GM21515 (cell line): Measurements from ENCODE around the gene YIPF6.
"Not testable (repeated sequence)": the region's sequence is repeated elsewhere in the genome, so short reads cannot be mapped to it uniquely, and the experiment has no call there.

Source experiments
- ATAC-seq: cut with Tn5 transposase; IDR thresholded peaks from one replicate; pipeline ENCODE4 v1.9.1; 2021; ENCODE audit not compliant: unreplicated experiment

Gene YIPF6

DNA sequence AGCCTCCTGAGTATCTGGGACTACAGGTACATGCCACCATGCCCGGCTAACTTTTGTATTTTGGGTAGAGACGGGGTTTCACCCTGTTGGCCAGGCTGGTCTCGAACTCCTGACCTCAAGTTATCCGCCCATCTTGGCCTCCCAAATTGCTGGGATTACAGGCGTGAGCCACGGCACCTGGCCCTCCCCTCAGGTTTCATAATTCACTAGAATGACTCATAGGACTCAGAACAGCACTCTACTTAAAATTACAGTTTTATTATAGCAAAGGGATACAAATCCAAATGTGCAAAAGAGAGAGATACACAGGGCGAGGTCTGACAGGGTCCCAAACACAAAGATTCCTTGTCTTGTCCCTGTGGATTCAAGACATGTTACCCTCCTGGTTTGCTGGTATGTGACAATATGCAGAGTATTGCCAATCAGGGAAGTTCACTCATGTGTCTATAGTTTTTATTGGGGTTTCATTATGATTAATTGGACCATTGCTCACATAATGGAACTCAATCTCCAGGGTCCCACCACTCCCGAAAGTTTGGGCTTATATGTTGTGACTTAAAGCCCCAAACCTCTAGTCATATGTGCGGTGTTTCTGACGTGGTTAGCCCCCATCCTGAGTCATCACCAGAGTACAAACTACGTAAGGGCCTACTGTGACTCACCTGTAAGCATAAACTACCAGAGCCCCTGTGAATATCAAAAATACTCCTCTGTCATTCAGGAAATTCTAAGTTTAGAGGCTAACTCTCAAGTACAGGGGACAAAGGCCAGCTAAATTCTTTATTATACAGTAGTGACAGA lies 5.2 kb downstream of the YIPF6 start:
- ATAC-seq = no peak

GRCh38 chrX:68506649-68507048 lies 7.8 kb downstream of the YIPF6 start:
- no peak for ATAC-seq

DNA sequence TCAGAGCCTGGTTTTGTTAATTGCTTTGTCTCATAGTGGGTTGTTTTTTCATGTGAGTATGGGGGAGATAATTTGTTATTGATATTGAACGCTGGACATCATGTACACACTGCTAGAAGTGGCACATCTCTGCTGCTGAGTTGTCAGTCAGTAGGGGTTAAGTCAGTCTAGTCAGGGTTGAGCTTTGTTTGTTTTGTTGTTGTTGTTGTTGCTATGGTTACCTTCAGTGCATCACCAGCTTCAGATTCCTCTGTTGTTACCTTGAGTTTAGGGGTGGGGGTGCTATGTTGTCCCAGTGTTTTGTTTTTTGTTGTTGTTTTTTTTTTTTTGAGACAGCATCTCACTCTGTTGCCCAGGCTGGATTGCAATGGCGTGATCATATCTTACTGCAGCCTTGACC lies 9.9 kb downstream of the YIPF6 start:
- ATAC-seq = no peak

GRCh38 chrX:68511255-68511654 lies 12.4 kb downstream of the YIPF6 start:
- no peak for ATAC-seq

- not testable (repeated sequence) for ATAC-seq
These were observed 25.8 kb downstream of the YIPF6 start for GRCh38 chrX:68524680-68525079.

DNA sequence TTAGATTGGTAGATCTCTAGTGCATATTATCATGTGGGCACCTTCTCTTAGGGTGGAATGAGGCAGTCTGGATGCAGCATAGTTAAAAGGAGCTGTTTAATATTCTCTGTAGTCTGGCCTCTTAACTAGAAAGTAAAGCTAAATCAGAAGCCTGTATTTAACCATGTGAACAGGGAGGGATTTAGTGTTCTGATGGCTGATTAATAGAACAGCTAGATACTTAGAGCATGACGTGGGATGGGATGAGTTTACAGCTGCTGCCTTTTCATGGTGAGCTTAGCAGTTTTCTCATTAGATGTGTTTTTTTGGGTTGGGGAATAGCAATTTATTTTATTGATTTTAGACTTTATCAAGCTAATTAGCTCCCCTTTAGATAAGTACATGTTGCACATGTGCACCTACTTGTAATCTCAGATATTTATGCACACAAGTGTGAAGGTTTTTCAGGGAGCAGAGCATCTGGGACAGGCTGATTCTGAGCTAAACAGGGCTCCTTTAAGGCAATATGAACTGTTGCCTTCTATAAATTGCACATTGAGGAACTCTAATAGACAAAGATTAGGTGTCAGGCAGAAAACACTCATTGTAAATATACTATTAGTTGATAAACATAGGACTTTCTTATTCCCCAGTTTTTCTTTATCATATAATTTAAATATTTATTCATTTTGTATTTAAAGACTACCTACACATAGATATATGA lies 34.1 kb downstream of the YIPF6 start:
- ATAC-seq = no peak

GRCh38 chrX:68533656-68534055 lies 34.8 kb downstream of the YIPF6 start:
- no peak for ATAC-seq

DNA sequence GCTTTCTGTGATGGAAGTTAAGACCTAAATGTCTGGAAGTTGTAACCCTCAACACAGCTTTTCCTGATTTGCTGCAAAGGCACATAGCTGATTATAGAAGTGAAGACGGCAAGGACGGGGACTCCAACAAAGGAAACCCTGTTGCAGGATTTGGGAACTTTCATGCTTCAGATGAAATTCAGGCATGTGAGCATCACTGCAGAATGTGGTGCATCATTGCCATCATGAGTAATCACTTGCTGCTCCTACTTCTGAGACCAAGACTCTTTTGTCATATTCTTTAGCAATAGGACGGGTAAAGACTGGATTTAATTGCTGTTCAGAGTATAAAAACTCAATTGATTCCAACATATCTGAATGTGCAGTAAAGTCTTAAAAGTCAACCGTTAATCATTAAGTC lies 35.8 kb downstream of the YIPF6 start:
- ATAC-seq = no peak

DNA sequence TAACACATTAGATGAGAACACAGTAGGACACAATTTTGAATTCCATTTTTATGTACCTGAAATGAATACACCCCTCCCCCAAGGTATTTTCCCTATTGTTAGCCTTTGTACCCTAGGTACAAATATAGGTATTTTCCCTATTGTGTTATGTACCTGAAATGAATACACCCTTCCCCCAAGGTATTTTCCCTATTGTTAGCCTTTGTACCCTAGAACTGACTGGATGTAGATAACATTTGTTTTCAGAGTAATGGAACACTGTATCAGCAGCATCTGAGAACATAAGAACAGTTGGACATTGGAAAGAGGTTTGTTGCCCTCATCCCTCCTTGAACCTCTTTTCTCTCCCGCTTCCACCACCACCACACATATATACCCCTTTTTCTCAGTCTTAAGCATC lies 37.6 kb downstream of the YIPF6 start:
- no peak for ATAC-seq

- ATAC-seq = no peak
These were observed 38.0 kb downstream of the YIPF6 start for GRCh38 chrX:68536884-68537283.

DNA sequence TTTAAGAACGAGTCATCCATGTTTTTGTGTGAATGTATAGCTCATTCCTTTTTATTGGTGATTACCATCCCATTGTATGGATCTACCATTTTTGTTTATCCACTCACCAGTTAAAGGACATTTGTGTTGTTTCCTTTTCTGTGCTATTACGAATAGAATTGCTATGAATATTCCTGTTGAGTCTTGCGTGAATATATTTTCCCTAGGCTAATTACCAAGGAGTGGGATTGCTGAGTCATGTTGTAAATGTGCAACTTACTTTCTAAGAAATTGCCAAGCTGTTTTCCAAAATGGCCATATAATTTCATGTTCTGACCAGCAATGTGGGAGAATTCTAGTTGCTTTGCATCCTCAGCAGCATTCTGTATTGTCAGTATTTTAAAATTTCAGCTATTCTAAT lies 51.3 kb downstream of the YIPF6 start:
- no peak for ATAC-seq

DNA sequence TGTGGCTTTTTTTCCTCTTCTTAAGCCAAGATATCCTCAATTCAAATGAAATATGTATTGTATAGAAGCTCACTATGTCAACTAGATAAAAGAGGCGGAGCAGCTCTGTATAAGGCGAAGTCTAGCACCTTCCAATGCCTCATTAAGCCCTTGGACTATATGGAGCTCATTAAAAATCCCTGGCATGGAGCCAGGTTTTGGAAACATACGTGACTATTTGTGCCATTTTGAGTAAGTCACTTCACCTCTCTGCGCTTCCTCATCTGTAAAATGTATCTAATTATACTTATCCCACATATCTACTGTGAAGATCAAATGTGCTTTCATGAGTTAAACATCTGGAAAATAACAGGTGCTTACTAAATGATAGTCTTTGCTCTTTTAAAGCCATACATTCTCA lies 57.2 kb downstream of the YIPF6 start:
- ATAC-seq = no peak

GRCh38 chrX:68557126-68557525 lies 58.3 kb downstream of the YIPF6 start:
- not testable (repeated sequence) for ATAC-seq

DNA sequence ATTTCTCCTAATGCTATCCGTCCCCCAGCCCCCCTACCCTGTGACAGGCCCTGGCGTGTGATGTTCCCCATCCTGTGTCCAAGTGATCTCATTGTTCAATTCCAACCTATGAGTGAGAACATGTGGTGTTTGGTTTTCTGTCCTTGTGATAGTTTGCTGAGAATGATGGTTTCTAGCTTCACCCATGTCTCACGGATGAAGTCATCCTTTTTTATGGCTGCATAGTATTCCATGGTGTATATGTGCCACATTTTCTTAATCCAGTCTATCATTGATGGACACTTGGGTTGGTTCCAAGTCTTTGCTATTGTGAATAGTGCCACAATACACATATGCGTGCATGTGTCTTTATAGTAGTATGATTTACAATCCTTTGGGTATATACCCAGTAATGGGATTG lies 61.1 kb downstream of the YIPF6 start:
- ATAC-seq = not testable (repeated sequence)

- no peak for ATAC-seq
These were observed 69.3 kb downstream of the YIPF6 start for GRCh38 chrX:68568136-68568535.

DNA sequence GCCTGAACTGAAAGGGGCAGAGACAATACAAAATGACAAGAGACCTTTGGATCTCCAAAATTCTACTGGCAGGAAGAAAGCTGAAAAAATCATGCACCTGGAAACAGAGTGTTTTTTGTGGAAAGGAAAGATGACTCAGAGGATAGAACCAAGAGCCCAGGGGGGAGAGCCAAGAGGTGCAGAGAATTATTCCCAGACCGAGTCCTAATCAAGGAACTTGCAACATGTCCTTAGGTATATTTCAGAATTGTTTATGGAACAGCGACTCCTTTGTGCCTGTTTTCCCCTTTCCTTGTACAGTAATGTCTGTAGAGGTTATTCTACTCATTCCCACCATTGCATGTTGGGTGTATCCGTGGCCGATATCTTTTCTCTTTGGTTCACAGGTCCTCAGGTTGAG lies 71.7 kb downstream of the YIPF6 start:
- ATAC-seq = no peak

- no peak for ATAC-seq
These were observed 72.4 kb downstream of the YIPF6 start for GRCh38 chrX:68571292-68571609.

- ATAC-seq = peak; percentile 85
These were observed 72.9 kb downstream of the YIPF6 start for GRCh38 chrX:68571610-68572311.

DNA sequence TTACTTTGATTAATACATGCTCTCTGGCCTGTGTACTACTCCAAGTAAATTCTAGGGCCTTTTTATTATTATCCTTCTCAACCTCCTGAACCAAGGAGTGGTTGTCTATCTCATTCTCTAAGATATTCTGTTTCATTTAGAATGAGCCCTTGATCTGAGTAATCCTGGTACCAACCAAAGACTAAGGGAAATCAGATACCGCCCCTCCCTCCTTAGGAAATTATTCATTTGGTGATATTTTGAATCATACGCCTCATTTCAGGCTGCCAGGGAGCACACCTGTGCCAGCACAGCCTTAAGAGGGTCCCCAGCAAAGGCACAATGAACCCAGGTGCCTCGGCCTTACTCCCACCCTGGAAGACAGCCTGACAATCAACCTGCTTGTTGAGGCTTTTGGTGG lies 75.4 kb downstream of the YIPF6 start:
- ATAC-seq = no peak

DNA sequence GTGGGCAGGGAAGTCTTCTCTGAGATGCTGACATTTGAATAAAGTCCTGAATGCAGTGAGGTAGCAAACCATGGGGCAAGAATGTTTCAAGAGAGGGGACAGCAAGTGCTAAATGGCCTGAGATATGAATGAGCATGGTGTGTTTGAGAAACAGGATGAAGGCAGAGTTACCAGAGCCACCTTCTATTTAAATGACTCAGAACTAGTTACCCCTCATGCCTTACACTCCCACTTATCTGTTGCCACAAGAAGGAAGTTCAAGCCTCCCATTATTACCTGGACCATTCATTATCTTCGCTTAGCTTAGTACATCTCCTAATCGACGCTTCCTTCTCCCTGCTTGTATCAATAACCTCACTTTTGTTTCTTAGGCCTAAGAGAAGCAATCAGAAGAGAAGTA lies 81.0 kb downstream of the YIPF6 start:
- no peak for ATAC-seq

DNA sequence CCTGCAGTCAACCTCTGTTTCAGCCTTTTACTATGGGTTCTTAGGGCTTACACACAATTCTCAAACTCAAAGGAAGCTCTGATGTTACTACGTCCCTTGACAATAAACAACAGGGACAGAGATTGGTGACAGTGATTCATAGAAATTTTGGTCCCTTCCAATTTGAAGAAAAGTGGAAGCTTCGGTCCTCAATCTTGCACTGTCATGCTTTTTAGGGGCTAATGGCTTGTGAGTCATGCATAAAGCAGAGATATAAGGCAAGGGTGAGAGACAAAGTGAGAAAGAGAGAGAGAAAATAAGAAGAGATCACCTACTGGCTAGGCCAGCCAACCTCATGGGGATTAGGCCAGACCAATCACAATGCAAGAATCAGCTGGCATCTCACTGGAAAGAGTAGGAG lies 85.4 kb downstream of the YIPF6 start:
- ATAC-seq = no peak
